Activated naive CD4-positive, alpha-beta T cell treated with anti-CD3 and anti-CD28 coated beads, Interleukin-2, amount 10 ng/mL, durations not matched to agents 5 hours and 36 hours (primary cell): ENCODE data around the gene ANKRD52. TPM values are rescaled to one million over a fixed set of nuclear protein-coding genes. Genes with fewer than 3 reads are reported as not detected.

Experiments used
- total RNA-seq, 2 experiments: library from RNA; stranded (reverse); gene quantifications; one replicate each; pipeline ENCODE4 v1.2.3, GENCODE V29; 2021

ANKRD52 gene
- 10 to 100 TPM; 32.0 to 39.6 TPM for total RNA-seq

GRCh38 chr12:56258068-56258819, at the start of gene ANKRD52:
Gene ANKRD52, minus strand, starts transcription at chr12:56258384. Its CDS starts 115 bp downstream, at chr12:56258269.

GRCh38 chr12:56299853-56300643, 41.9 kb upstream of the ANKRD52 start, which contains the start of gene CS:
Gene CS, minus strand, starts transcription at chr12:56300330. Its CDS starts 129 bp downstream, at chr12:56300201.

GRCh38 chr12:56266693-56267442, 8.7 kb upstream of the ANKRD52 start, which contains the start of gene COQ10A:
Gene COQ10A, plus strand, starts transcription at chr12:56266942. Its CDS starts 177 bp downstream, at chr12:56267119.

GRCh38 chr12:56229916-56230431, 28.2 kb downstream of the ANKRD52 start, which contains the start of gene SLC39A5:
Gene SLC39A5, plus strand, starts transcription at chr12:56230051. Its CDS starts 1,224 bp downstream, at chr12:56231275.

GRCh38 chr12:56224102-56224701, 34.0 kb downstream of the ANKRD52 start, which contains the start of gene NABP2:
Gene NABP2, plus strand, starts transcription at chr12:56224342. Its CDS starts 515 bp downstream, at chr12:56224857.

GRCh38 chr12:56221757-56222530, 36.2 kb downstream of the ANKRD52 start, which contains the start of gene RNF41:
Gene RNF41, minus strand, starts transcription at chr12:56221922. Its CDS starts 7,875 bp downstream, at chr12:56214047.

GRCh38 chr12:56189099-56189917, 68.9 kb downstream of the ANKRD52 start, which contains the start of gene SMARCC2:
Gene SMARCC2, minus strand, starts transcription at chr12:56189483. Its CDS starts 22 bp downstream, at chr12:56189461.

Other genes starting within 250 kb of the ANKRD52 start
- 10 to 100 TPM; 20.0 to 21.3 TPM for gene IKZF4, start 237.3 kb downstream of the ANKRD52 start, total RNA-seq
- 10 to 100 TPM; 38.9 to 51.3 TPM for gene RPS26, start 216.5 kb downstream of the ANKRD52 start, total RNA-seq
- 1 to 10 TPM; 1.7 to 2.1 TPM for gene ERBB3, start 178.2 kb downstream of the ANKRD52 start, total RNA-seq
- 100 to 1,000 TPM; 215 to 216 TPM for gene PA2G4, start 153.8 kb downstream of the ANKRD52 start, total RNA-seq
- gene RPL41, start 141.8 kb downstream of the ANKRD52 start, total RNA-seq = 1,000 to 10,000 TPM; 4,850 to 4,973 TPM
- 1 to 10 TPM; 8.3 to 8.7 TPM for gene ZC3H10, start 140.1 kb downstream of the ANKRD52 start, total RNA-seq
- gene ESYT1, start 130.1 kb downstream of the ANKRD52 start, total RNA-seq = 100 to 1,000 TPM; 319 to 322 TPM
- gene MYL6B, start 105.8 kb downstream of the ANKRD52 start, total RNA-seq = 10 to 100 TPM; 40.3 to 42.7 TPM
- gene MYL6, start 100.0 kb downstream of the ANKRD52 start, total RNA-seq = 1,000 to 10,000 TPM; 1,338 to 1,378 TPM
- 100 to 1,000 TPM; 129 to 131 TPM for gene SMARCC2, start 68.9 kb downstream of the ANKRD52 start, total RNA-seq
- 10 to 100 TPM; 31.6 to 33.1 TPM for gene RNF41, start 36.5 kb downstream of the ANKRD52 start, total RNA-seq
- gene NABP2, start 34.0 kb downstream of the ANKRD52 start, total RNA-seq = 10 to 100 TPM; 39.3 to 41.8 TPM
- under 1 TPM; 0.51 to 0.58 TPM for gene SLC39A5, start 28.3 kb downstream of the ANKRD52 start, total RNA-seq
- 10 to 100 TPM; 15.2 to 19.4 TPM for gene COQ10A, start 8.6 kb upstream of the ANKRD52 start, total RNA-seq
- gene CS, start 41.9 kb upstream of the ANKRD52 start, total RNA-seq = 100 to 1,000 TPM; 190 to 197 TPM
- 100 to 1,000 TPM in 1 of 2 experiments, 10 to 100 TPM in 1; 95.0 to 103 TPM for gene CNPY2, start 57.6 kb upstream of the ANKRD52 start, total RNA-seq
- gene PAN2, start 75.6 kb upstream of the ANKRD52 start, total RNA-seq = 10 to 100 TPM; 82.8 to 85.2 TPM
- 10 to 100 TPM; 15.8 to 17.3 TPM for gene IL23A, start 80.5 kb upstream of the ANKRD52 start, total RNA-seq
- gene STAT2, start 101.7 kb upstream of the ANKRD52 start, total RNA-seq = 100 to 1,000 TPM; 172 to 182 TPM
- gene APOF, start 104.5 kb upstream of the ANKRD52 start, total RNA-seq = not detected
- 10 to 100 TPM; 42.9 to 44.1 TPM for gene TIMELESS, start 191.0 kb upstream of the ANKRD52 start, total RNA-seq
- gene MIP, start 196.3 kb upstream of the ANKRD52 start, total RNA-seq = not detected
- 1 to 10 TPM; 3.4 to 3.6 TPM for gene SPRYD4, start 210.2 kb upstream of the ANKRD52 start, total RNA-seq
- gene GLS2, start 229.8 kb upstream of the ANKRD52 start, total RNA-seq = 1 to 10 TPM; 1.7 to 1.8 TPM